NT2/D1 (cell line): ENCODE results near the gene KRTAP5-1.

Experiments used
- SUZ12 ChIP-seq: IDR thresholded peaks from 2 replicates; pipeline ENCODE4 v1.6.1; 2011; ENCODE audit not compliant: insufficient read length, insufficient read depth; ENCODE audit errors: extremely low read depth
- YY1 ChIP-seq: IDR thresholded peaks from 2 replicates; pipeline ENCODE4 v1.6.1; 2011; ENCODE audit not compliant: insufficient read length, insufficient read depth
- ZNF274 ChIP-seq: IDR thresholded peaks from 2 replicates; pipeline ENCODE4 v1.6.1; 2011; ENCODE audit warnings: mild to moderate bottlenecking, low read depth, low read length

GRCh38 chr11:1553808-1554594 lies 31.1 kb downstream of the KRTAP5-1 start:
- TF ChIP-seq ZNF274 = no peak
- TF ChIP-seq SUZ12 = no peak
- no peak for TF ChIP-seq YY1
